WTC11 (cell line): ENCODE data around the gene CIART. TPM values are rescaled to one million over a fixed set of nuclear protein-coding genes. Genes with fewer than 3 reads are reported as not detected.
"Not testable (repeated sequence)": the region's sequence is repeated elsewhere in the genome, so short reads cannot be mapped to it uniquely, and the experiment has no call there.

Source experiments
- ATAC-seq: fragments of 200-7000 bp; cut with Tn5 transposase; 2 replicates; pipeline ENCODE4 v1.10.0; 2021; ENCODE audit warnings: mild to moderate bottlenecking, moderate library complexity
- CTCF ChIA-PET: fragments of 300-600 bp; sonication (Branson Sonifier 250); formaldehyde crosslinking; loops from one replicate; lab custom pipeline; 2021; ENCODE audit warnings: antibody characterized with exemption; lab: Charles Lee
- POLR2A ChIA-PET: fragments of 350-600 bp; sonication (Branson Sonifier 250); formaldehyde crosslinking; loops from one replicate; lab custom pipeline; 2021; ENCODE audit warnings: antibody characterized with exemption; lab: Charles Lee
- DNase-seq: peaks from one replicate; pipeline ENCODE4 v3.0.0; 2021; ENCODE audit warnings: low spot score
- H3K27ac Mint-ChIP-seq: 2 replicates; pipeline ENCODE4 v1.8.0; 2021; ENCODE audit warnings: mixed read lengths
- H3K27me3 Mint-ChIP-seq: 2 replicates; pipeline ENCODE4 v1.8.0; 2021; ENCODE audit warnings: low read depth, mild to moderate bottlenecking, moderate library complexity, mixed read lengths
- H3K36me3 Mint-ChIP-seq: 2 replicates; pipeline ENCODE4 v1.8.0; 2021; ENCODE audit warnings: mixed read lengths
- H3K4me1 Mint-ChIP-seq: 2 replicates; pipeline ENCODE4 v1.8.0; 2022; ENCODE audit warnings: mixed read lengths
- H3K4me3 Mint-ChIP-seq: 2 replicates; pipeline ENCODE4 v1.8.0; 2021; ENCODE audit warnings: mild to moderate bottlenecking, moderate library complexity, mixed read lengths
- H3K9me3 Mint-ChIP-seq: 2 replicates; pipeline ENCODE4 v1.8.0; 2021; ENCODE audit warnings: mixed read lengths
- ATF2 ChIP-seq: sonication (generic); formaldehyde crosslinking; IDR thresholded peaks from 2 replicates; pipeline ENCODE4 v1.8.1; 2022; ENCODE audit warnings: low read depth, missing genetic modification reagents, borderline replicate concordance
- CREB1 ChIP-seq: sonication (generic); formaldehyde crosslinking; IDR thresholded peaks from 2 replicates; pipeline ENCODE4 v1.8.0; 2023; ENCODE audit warnings: mild to moderate bottlenecking, missing genetic modification reagents
- E2F1 ChIP-seq: sonication (generic); formaldehyde crosslinking; IDR thresholded peaks from 2 replicates; pipeline ENCODE4 v1.8.0; 2022; ENCODE audit warnings: mild to moderate bottlenecking, missing genetic modification reagents
- ERG ChIP-seq: fragments of 250-450 bp; sonication (Bioruptor Pico); IDR thresholded peaks from 2 replicates; pipeline ENCODE4 v1.8.0; 2021; ENCODE audit warnings: mild to moderate bottlenecking
- ETV6 ChIP-seq: sonication (generic); formaldehyde crosslinking; IDR thresholded peaks from 2 replicates; pipeline ENCODE4 v1.8.1; 2022; ENCODE audit warnings: mild to moderate bottlenecking, missing genetic modification reagents
- FOXP1 ChIP-seq: sonication (generic); formaldehyde crosslinking; IDR thresholded peaks from 2 replicates; pipeline ENCODE4 v1.8.0; 2022; ENCODE audit warnings: missing genetic modification reagents, mild to moderate bottlenecking, moderate library complexity, borderline replicate concordance
- JUN ChIP-seq: sonication (generic); formaldehyde crosslinking; IDR thresholded peaks from 2 replicates; pipeline ENCODE4 v1.8.0; 2023; ENCODE audit warnings: mild to moderate bottlenecking, missing genetic modification reagents
- PREB ChIP-seq: sonication (generic); formaldehyde crosslinking; IDR thresholded peaks from 2 replicates; pipeline ENCODE4 v1.8.1; 2022; ENCODE audit warnings: mild to moderate bottlenecking, missing genetic modification reagents, moderate library complexity, borderline replicate concordance
- SP1 ChIP-seq: sonication (generic); formaldehyde crosslinking; conservative IDR thresholded peaks from 2 replicates; pipeline ENCODE4 v1.8.1; 2022; ENCODE audit warnings: missing genetic modification reagents
- ZNF121 ChIP-seq: sonication (generic); formaldehyde crosslinking; IDR thresholded peaks from 2 replicates; pipeline ENCODE4 v1.8.0; 2023; ENCODE audit warnings: missing genetic modification reagents
- ZNF263 ChIP-seq: sonication (generic); formaldehyde crosslinking; IDR thresholded peaks from 2 replicates; pipeline ENCODE4 v1.8.1; 2022; ENCODE audit warnings: low read depth, mild to moderate bottlenecking, moderate library complexity, missing genetic modification reagents
- ZNF281 ChIP-seq: sonication (generic); formaldehyde crosslinking; IDR thresholded peaks from 2 replicates; pipeline ENCODE4 v1.8.0; 2023; ENCODE audit warnings: mild to moderate bottlenecking, missing genetic modification reagents
- ZNF512 ChIP-seq: sonication (generic); formaldehyde crosslinking; IDR thresholded peaks from 2 replicates; pipeline ENCODE4 v1.8.1; 2022; ENCODE audit warnings: missing genetic modification reagents, borderline replicate concordance
- total RNA-seq: library from RNA; stranded (reverse); gene quantifications from 3 replicates; pipeline ENCODE4 v1.2.3, GENCODE V29; 2021

The CIART gene
- total RNA-seq, 1 experiment from 2014 or later = 7.8 TPM

- TF ChIP-seq PREB = no peak
- TF ChIP-seq SP1 (CRISPR knock-in tag) = peak; percentile 69
- TF ChIP-seq ZNF512 = no peak
- TF ChIP-seq CREB1 (CRISPR knock-in tag) = peak; percentile 50; the same call in 1 of the 2 replicates
- TF ChIP-seq FOXP1 (CRISPR knock-in tag) = peak; percentile 63
- no peak for TF ChIP-seq ERG (CRISPR knock-in tag)
- peak; percentile 66 for TF ChIP-seq ZNF263 (CRISPR knock-in tag)
- TF ChIP-seq JUN = peak; percentile 22; the same call in 1 of the 2 replicates
- peak; percentile 74; the same call in 1 of the 2 replicates for TF ChIP-seq ZNF281 (CRISPR knock-in tag)
- TF ChIP-seq E2F1 (CRISPR knock-in tag) = peak; percentile 14; the same call in 1 of the 2 replicates
- no peak; the same call in 1 of the 2 replicates for TF ChIP-seq ETV6 (CRISPR knock-in tag)
- peak; percentile 10; the same call in 1 of the 2 replicates for TF ChIP-seq ATF2
Observed at GRCh38 chr1:150281758-150282557, at the start of gene CIART (continued).

- not testable (repeated sequence) for H3K27me3 Mint-ChIP-seq, H3K9me3 Mint-ChIP-seq, DNase-seq, H3K27ac Mint-ChIP-seq, ATAC-seq
- Mint-ChIP-seq H3K4me1 (peaks cover 17% of the 10 kb centered on the region), H3K36me3 (peaks cover 22% of the 10 kb centered on the region), H3K4me3 (peak overlapping the region; percentile 12; the same call in 1 of the 2 replicates)
- 0 out of 2 replicates have a peak, but pooled peaks have one; percentile 14 for TF ChIP-seq ZNF121 (CRISPR knock-in tag)
- POLR2A ChIA-PET = interaction anchor here (0.6 to 0.7 kb wide), 3 partner anchors 367 to 1532 kb away, joined by 5 read pairs; no protein-coding TSS in a partner anchor
- CTCF ChIA-PET = interaction anchor here (0.6 to 1.4 kb wide), 6 partner anchors 9 to 326 kb away, joined by 3 to 6 read pairs (median 4); no protein-coding TSS in a partner anchor
Observed at GRCh38 chr1:150232921-150233320, 49.4 kb upstream of the CIART start.
